ENCODE measurements around the gene DDB1.

DDB1 gene

DNA sequence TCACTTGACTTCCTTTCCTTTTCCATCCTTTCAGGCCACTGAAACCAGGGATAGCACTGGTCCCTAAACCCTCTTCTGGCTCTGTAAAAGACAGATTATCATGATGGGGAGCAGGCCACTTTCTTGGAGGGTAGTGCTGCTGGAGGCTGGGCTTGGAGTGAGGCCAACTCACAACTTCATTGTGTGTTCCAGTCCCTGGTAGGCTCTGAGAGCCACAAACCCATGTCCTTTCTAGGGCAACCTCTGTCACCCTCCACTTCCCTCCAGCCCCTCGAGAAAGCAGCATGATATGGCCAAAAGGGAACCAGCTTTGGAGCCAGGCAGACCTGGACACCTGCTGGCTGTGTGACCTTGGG lies 2.4 kb upstream of the DDB1 start:
- H3K9me3 ChIP-seq (ENCODE audit: control insufficient read depth, insufficient read depth, low read length): no peaks in the 10 kb centered on the region
- peaks cover 9% of the 10 kb centered on the region for H3K36me3 ChIP-seq (ENCODE audit: insufficient read depth, low read length)
- no peak overlapping the region for H3K9ac ChIP-seq (ENCODE audit: low read depth, low read length)
- peaks cover 11% of the 10 kb centered on the region for H3K4me1 ChIP-seq (ENCODE audit: insufficient read depth, low read length)

DNA sequence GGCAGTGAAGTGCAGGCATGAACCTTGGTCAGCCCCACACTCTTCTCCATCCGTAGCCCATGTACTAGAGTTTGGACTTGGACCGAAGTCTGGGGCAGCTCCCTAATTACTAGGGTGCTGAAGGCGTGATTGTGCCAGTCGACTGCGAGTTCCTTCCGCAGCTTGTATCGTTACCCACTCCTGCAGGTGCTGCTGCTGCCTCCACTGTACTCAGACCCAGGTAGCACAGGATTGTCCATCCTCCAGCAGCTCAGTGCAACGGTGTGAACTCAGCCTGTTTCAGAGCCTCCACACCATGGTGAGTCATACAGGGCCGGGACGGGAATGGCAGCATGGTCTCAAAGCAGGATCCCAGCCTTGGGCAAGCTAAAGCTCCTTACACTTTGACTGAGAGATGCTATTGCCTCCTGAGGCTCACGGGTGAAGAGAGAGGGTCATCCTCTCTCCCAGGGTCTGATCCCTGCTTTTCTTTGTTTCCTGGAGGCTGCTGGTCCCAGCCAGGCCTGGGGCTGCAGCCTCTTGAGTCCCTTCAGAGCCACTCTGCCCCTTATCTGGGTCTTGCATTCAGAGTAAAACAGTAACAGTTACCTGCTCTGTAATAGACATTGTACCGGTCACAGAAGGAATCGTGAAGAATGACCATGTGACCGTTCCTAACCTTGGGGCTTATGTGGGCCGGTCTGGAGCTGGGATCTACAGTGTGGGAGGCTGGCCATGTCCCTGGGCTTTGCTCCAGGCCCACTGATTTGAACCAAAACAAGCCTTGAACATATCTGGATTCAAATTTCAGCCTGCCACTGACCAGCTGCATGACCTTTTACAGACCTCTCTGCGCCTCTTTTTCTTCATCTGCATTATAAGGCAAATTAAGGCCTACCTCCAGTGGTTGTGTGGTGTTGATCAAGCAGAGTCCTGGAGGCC lies 1.8 kb upstream of the DDB1 start:
- Histone ChIP-seq H3K36me3 (ENCODE audit: insufficient read depth, low read length) (peaks cover 9% of the 10 kb centered on the region), H3K9ac (ENCODE audit: low read depth, low read length) (no peak overlapping the region), H3K4me1 (ENCODE audit: insufficient read depth, low read length) (peaks cover 11% of the 10 kb centered on the region), H3K9me3 (ENCODE audit: control insufficient read depth, insufficient read depth, low read length) (no peaks in the 10 kb centered on the region)

DNA sequence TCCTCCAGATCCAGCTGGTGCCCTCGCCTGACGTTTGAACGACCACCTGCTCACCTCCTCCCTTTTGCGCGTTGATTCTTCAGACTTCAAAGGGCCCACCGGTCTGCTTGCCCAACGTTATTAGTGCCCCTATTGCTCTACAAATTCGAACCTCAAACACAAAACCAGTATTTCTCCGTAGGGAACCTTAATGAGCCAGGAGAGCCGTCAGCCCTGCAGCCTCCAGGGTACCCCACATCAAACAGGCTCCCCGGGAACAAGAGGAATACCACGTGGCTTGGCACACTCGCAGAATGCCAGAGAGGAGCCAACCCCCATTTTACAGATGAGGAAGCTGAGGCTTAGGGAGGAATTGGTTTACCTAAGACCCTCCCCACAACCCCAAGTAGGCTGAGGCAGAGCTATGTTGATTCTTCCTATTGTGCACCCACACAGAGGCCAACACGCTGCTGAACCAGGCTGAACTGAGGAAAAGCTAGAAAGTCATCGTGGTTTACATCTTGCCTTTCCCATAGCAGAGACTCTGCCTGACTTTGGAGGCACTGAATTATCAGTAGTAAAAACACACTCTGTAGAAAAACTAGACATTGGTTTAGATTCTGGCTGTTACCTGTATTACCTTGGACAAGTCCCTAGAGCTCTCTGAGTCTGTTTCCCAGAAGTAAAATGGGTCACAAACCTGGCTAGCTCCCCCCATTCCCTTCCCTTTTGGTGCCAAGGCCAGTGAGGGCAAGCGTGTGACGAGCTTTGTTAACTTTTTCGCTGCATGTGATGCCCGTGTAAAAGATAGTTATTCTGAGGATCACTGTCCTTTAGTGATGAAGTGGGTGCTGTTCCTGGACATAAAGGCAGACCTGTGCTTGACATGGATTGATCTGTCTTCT lies 887 bp upstream of the DDB1 start:
- H3K36me3 ChIP-seq (ENCODE audit: insufficient read depth, low read length): peaks cover 14% of the 10 kb centered on the region
- peaks cover 11% of the 10 kb centered on the region for H3K4me1 ChIP-seq (ENCODE audit: insufficient read depth, low read length)
- H3K9ac ChIP-seq (ENCODE audit: low read depth, low read length): peak overlapping the region; percentile 88
- H3K9me3 ChIP-seq (ENCODE audit: control insufficient read depth, insufficient read depth, low read length): no peaks in the 10 kb centered on the region

DNA sequence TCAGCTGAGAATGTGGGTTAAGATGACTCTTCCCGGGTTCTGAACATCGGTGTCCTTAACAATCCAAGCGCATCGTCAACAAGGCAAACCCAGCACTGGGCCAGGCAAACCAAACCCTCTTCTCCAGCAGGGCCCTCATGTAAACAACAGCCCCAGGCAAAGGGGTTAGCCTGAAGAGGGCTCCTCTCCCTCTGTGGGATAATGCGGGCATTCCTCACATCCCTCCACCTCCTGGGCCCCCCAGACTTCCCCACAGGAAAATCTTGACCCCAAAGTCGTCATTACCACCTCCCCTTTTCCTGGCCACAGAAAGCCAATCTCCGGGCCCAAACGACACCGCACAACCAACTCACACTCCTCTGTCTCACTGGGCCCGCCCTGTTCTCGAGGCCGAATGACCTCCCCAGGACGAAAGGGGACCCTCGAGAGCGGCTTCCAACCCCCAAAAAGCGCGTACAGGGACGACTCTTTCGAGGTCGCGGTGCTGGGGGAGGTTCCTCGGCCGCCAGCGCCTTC lies 566 bp downstream of the DDB1 start:
- Histone ChIP-seq H3K36me3 (ENCODE audit: insufficient read depth, low read length) (peaks cover 20% of the 10 kb centered on the region), H3K4me1 (ENCODE audit: insufficient read depth, low read length) (peaks cover 11% of the 10 kb centered on the region), H3K9me3 (ENCODE audit: control insufficient read depth, insufficient read depth, low read length) (no peaks in the 10 kb centered on the region), H3K9ac (ENCODE audit: low read depth, low read length) (peak overlapping the region; percentile 88)

DNA sequence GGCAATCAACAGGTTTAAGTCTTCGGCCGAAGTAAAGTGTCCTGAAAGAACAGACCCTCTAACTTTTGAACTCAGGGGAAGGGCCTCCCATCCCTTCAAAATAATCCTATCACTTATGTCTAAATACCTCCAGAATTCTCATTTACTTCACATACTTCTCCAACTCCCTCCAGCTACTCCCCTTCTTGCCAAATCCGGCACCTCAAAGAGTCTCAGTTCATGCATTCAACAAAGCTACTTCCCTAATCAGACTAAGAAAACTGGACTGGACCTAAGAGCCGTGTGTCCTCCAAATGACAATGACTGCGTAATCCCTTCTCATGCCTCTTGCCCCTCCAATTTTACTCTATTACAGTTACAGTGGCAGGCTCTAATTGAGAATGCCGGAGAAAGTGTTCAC lies 1.3 kb downstream of the DDB1 start:
- no peaks in the 10 kb centered on the region for H3K9me3 ChIP-seq (ENCODE audit: control insufficient read depth, insufficient read depth, low read length)
- peak overlapping the region; percentile 88 for H3K9ac ChIP-seq (ENCODE audit: low read depth, low read length)
- peaks cover 11% of the 10 kb centered on the region for H3K4me1 ChIP-seq (ENCODE audit: insufficient read depth, low read length)
- H3K36me3 ChIP-seq (ENCODE audit: insufficient read depth, low read length): peaks cover 24% of the 10 kb centered on the region

DNA sequence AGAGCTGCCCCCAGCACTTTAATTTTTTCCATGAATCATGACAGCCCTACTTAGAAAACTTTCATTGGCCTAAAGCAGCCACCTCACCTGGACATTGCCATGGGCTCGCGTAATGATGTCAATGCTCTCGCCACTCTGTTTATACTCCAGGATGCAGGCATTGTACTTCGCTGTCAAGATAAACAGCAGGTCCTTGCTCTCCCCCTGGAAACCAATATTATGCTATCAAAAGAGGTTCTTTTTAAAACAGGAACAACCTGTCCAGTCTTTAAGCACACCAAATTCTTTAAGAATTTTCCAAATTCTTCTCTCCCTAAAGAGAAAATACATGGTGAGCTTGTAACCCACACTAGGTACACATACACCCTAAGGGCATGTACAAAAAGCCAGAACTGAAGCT lies 3.0 kb downstream of the DDB1 start:
- H3K9me3 ChIP-seq (ENCODE audit: control insufficient read depth, insufficient read depth, low read length): no peaks in the 10 kb centered on the region
- peaks cover 40% of the 10 kb centered on the region for H3K36me3 ChIP-seq (ENCODE audit: insufficient read depth, low read length)
- peaks cover 9% of the 10 kb centered on the region for H3K4me1 ChIP-seq (ENCODE audit: insufficient read depth, low read length)
- no peak overlapping the region for H3K9ac ChIP-seq (ENCODE audit: low read depth, low read length)

DNA sequence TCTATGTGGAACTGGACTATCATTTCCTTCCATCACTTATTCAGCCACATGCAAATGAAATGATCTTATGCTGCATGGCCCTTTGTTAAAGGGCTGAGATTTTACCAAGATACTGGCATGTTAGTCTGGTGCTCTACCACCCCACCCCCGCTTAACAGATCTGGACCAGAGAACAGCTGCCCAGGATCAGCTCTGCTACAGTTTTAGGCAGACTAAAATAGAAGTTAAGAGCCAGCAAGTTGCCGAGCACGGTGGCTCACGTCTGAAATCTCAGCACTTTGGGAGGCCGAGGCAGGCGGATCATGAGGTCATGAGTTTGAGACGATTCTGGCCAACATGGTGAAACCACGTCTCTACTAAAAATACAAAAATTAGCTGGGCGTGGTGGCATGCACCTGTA lies 4.6 kb downstream of the DDB1 start:
- H3K9me3 ChIP-seq (ENCODE audit: control insufficient read depth, insufficient read depth, low read length): no peaks in the 10 kb centered on the region
- H3K9ac ChIP-seq (ENCODE audit: low read depth, low read length): no peak overlapping the region
- H3K36me3 ChIP-seq (ENCODE audit: insufficient read depth, low read length): peaks cover 52% of the 10 kb centered on the region
- peaks cover 9% of the 10 kb centered on the region for H3K4me1 ChIP-seq (ENCODE audit: insufficient read depth, low read length)

DNA sequence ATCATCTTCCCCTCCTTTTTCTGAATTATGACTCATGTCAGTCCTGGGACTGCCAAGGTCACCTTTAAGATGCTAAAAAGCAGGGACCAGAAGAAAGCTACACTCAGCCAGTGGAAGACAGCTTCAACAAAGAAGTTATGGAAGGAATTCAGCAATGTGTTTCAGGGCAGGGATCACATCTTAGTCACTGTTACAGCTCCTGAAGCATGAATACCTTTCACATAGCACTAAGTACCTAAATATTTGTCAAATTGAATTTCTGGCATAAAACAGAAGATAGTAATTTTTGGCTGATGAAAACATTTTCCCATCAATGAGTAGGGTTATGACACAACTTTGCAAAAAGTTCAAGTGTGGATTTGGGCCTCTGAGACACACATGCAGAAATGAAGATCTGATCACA lies 5.2 kb downstream of the DDB1 start:
- H3K9ac ChIP-seq (ENCODE audit: low read depth, low read length): no peak overlapping the region
- H3K36me3 ChIP-seq (ENCODE audit: insufficient read depth, low read length): peaks cover 58% of the 10 kb centered on the region
- no peaks in the 10 kb centered on the region for H3K9me3 ChIP-seq (ENCODE audit: control insufficient read depth, insufficient read depth, low read length)
- H3K4me1 ChIP-seq (ENCODE audit: insufficient read depth, low read length): peaks cover 9% of the 10 kb centered on the region

DNA sequence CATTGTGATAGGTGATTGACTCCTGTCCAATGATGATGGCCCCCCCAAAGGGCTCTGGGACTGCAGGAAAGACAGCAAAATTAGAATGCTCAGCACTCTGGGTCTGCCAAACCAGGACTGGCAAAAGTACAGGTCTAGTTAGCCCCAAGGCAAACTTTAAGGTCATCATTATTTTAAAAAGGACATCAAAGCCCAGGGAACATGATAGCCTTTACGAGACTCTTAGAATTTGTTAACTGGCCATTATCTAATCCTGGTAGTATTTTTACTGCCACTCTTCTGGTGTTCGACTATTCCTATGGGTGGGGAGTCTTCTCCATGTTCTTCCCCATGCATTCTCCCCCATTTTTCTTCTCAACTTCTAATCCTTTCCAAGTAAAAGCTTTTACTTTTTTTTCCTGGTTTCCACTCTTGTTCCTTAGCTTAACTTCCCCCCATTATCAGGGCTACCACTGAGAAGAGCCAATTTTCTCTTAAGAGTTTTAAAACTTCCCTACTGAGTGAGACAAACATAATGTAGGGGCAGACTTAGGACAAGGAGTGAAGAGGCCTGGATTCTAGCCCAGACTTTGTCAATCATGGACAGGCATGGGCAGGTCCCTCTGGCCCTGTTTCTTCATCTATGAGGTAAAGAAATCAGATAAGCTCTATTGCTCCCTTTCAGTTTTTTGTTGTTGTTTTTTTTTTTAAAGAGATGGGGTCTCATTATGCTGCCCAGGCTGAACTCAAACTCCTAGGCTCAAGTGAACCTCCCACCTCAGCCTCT lies 7.1 kb downstream of the DDB1 start:
- H3K9ac ChIP-seq (ENCODE audit: low read depth, low read length): no peak overlapping the region
- H3K4me1 ChIP-seq (ENCODE audit: insufficient read depth, low read length): no peaks in the 10 kb centered on the region
- H3K36me3 ChIP-seq (ENCODE audit: insufficient read depth, low read length): peaks cover 70% of the 10 kb centered on the region
- H3K9me3 ChIP-seq (ENCODE audit: control insufficient read depth, insufficient read depth, low read length): no peaks in the 10 kb centered on the region

DNA sequence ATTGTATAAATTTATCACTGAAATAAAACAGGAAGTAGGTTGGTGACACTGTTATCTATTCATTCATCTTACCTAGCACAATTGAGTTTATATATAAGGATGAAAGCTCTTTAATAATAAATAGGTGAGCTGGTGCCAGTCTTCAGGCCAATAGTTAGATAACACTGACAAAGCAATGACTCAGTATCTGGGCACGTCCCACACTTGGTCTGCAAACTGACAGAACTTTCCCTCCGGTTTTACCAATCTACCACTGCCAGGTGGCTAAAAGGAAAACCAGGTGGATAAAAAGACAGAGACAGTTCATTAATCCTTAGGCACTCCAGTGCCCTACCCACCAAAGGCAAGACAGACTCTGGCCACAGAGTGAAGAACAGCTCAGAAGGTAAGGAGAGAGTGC lies 17.6 kb downstream of the DDB1 start:
- Histone ChIP-seq H3K4me1 (ENCODE audit: insufficient read depth, low read length) (no peaks in the 10 kb centered on the region), H3K9ac (ENCODE audit: low read depth, low read length) (no peak overlapping the region), H3K36me3 (ENCODE audit: insufficient read depth, low read length) (peaks cover 38% of the 10 kb centered on the region), H3K9me3 (ENCODE audit: control insufficient read depth, insufficient read depth, low read length) (no peaks in the 10 kb centered on the region; the same call in 1 of the 2 replicates)

DNA sequence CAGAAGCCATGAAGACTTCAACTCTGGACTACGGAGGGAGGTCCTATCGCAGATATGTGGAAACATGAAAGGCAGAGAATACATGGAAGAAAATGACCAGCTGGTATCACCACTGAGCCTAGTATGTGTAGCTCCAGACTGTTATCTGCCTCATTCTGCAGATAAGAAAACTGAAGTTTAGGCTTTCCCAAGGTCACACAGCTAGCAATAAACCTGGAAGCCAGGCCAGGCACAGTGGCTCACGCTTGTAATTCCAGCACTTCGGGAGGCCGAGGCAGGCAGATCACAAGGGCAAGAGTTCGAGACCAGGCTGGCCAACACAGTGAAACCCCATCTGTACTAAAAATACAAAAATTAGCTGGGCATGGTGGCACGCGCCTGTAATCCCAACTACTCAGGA lies 22.2 kb downstream of the DDB1 start:
- Histone ChIP-seq H3K9me3 (ENCODE audit: control insufficient read depth, insufficient read depth, low read length) (no peaks in the 10 kb centered on the region), H3K4me1 (ENCODE audit: insufficient read depth, low read length) (no peaks in the 10 kb centered on the region), H3K9ac (ENCODE audit: low read depth, low read length) (no peak overlapping the region), H3K36me3 (ENCODE audit: insufficient read depth, low read length) (peaks cover 66% of the 10 kb centered on the region)

DNA sequence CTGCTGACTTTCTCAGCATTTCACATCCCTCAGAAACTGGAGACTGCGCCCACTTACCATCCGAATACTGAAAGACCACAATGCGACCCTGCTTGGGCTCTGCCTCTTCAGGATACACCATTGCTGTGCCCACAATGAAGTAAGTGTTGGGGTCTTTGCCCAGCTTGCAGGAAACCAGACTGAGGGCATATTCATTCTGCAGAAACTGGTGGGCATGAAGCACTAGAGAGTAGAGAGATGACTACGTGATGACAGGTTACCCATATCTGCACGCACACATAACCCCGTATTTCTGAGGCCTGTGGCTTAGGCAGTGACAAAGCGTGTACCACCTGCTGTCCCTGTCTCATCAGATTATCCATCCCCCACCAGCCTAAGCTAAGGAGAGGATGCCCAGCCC lies 23.2 kb downstream of the DDB1 start:
- peaks cover 66% of the 10 kb centered on the region for H3K36me3 ChIP-seq (ENCODE audit: insufficient read depth, low read length)
- no peaks in the 10 kb centered on the region for H3K9me3 ChIP-seq (ENCODE audit: control insufficient read depth, insufficient read depth, low read length)
- no peak overlapping the region for H3K9ac ChIP-seq (ENCODE audit: low read depth, low read length)
- no peaks in the 10 kb centered on the region for H3K4me1 ChIP-seq (ENCODE audit: insufficient read depth, low read length)

DNA sequence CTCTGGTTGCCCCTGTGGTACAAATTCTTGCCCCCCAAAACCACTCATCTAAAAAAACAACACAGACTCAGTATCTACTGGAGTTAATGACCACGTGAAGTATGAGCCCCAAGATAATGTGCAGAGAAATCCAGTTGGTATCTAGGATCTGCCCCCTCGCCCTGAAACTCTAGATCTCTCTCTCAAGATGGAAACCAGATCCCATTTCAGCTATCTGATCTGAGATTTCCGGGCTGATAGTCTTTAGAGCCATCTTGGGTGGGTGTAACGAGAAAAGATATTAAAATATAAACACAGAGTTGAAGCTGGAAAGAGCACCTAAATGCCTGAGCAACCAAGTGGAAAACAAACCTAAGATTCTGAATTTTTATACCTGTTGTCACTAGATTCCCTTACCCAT lies 23.8 kb downstream of the DDB1 start:
- Histone ChIP-seq H3K9me3 (ENCODE audit: control insufficient read depth, insufficient read depth, low read length) (no peaks in the 10 kb centered on the region), H3K36me3 (ENCODE audit: insufficient read depth, low read length) (peaks cover 65% of the 10 kb centered on the region), H3K9ac (ENCODE audit: low read depth, low read length) (no peak overlapping the region), H3K4me1 (ENCODE audit: insufficient read depth, low read length) (no peaks in the 10 kb centered on the region)

DNA sequence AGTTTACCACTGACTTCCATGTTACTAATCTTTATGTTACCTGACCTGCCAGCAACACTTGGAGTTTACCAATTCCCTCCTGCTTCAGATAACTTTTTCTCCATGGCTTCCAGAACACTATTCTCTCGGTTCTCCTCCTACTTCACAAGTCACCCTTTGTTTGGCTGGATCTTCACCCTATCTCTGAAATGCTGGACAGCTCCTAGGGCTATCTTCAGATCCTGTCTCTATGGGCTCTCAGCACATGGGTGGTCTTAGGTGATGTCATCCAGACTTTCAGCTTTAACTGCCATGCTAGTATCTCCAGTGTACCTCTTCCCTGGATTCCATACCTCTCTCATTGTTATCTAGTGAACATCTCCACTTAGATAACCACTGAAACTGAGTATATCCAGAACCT lies 25.6 kb downstream of the DDB1 start:
- no peak overlapping the region for H3K9ac ChIP-seq (ENCODE audit: low read depth, low read length)
- no peaks in the 10 kb centered on the region for H3K9me3 ChIP-seq (ENCODE audit: control insufficient read depth, insufficient read depth, low read length)
- H3K4me1 ChIP-seq (ENCODE audit: insufficient read depth, low read length): no peaks in the 10 kb centered on the region
- peaks cover 56% of the 10 kb centered on the region for H3K36me3 ChIP-seq (ENCODE audit: insufficient read depth, low read length)
